Adrenal gland (tissue), 12 donors: ENCODE measurements around the gene NLK. TPM values are rescaled to one million over a fixed set of nuclear protein-coding genes. Genes with fewer than 3 reads are reported as not detected.
"Not testable (repeated sequence)": the region's sequence is repeated elsewhere in the genome, so short reads cannot be mapped to it uniquely, and the experiment has no call there.

Source experiments
- DNase-seq, 7 donors: peaks; one replicate each; pipeline ENCODE4 v3.0.0-alpha.2; 2019 to 2020
- H3K27ac ChIP-seq, 5 donors: fragments of 200-600 bp; sonication (generic) in 4 of 5; 1 replicate in 3 of 5; 2 replicates in 2 of 5; pipeline versions ENCODE4 v1.5.1 to v1.8.0; 2016 to 2020; ENCODE audit warnings: mild to moderate bottlenecking in 1 of 5
- H3K27me3 ChIP-seq: fragments of 200-600 bp; 2 replicates; pipeline ENCODE4 v1.8.0; 2021
- H3K36me3 ChIP-seq, 2 donors: fragments of 200-600 bp; replicated peaks in 1 of 2; 1 replicate in 1 of 2; 2 replicates in 1 of 2; pipeline versions ENCODE4 v1.5.1 to v1.8.0; 2018 to 2022
- H3K4me1 ChIP-seq, 2 donors: fragments of 200-600 bp; replicated peaks in 1 of 2; 1 replicate in 1 of 2; 2 replicates in 1 of 2; pipeline versions ENCODE4 v1.5.1 to v1.8.0; 2018 to 2021
- H3K4me3 ChIP-seq, 4 donors: fragments of 200-600 bp; sonication (generic) in 3 of 4; one replicate each; pipeline ENCODE4 v1.5.1; 2016 to 2018
- H3K9me3 ChIP-seq, 3 donors: fragments of 200-600 bp; sonication (generic) in 1 of 3; replicated peaks in 1 of 3; 1 replicate in 2 of 3; 2 replicates in 1 of 3; pipeline versions ENCODE4 v1.5.1 to v1.8.0; 2016 to 2021
- CTCF ChIP-seq, 6 experiments: fragments of 450-650 bp in 4 of 6; fragments of 200-600 bp in 2 of 6; sonication (generic) in 1 of 6; IDR thresholded peaks; 1 replicate in 5 of 6; 2 replicates in 1 of 6; pipeline versions ENCODE4 v1.5.1 to v1.8.0; 2016 to 2021; ENCODE audit warnings: antibody characterized with exemption in 6 of 6, mild to moderate bottlenecking in 2 of 6, moderate library complexity in 1 of 6
- POLR2A ChIP-seq, 2 donors: fragments of 450-650 bp; IDR thresholded peaks; one replicate each; pipeline ENCODE4 v1.6.1; 2017; ENCODE audit warnings: antibody characterized with exemption in 2 of 2, mild to moderate bottlenecking in 2 of 2, moderate library complexity in 1 of 2
- WGBS, 4 donors: extraction: QIAGEN DNeasy Blood & Tissue Kit in 2 of 4; methylation state at CpG; one replicate each; pipeline versions ENCODE4 v1.1.5 to v1.1.7; 2013 to 2017; 5-methylcytosine and 5-hydroxymethylcytosine counted together
- intact Hi-C, 2 donors: fragments of 100-400 bp; cut with DNase I; formaldehyde crosslinking; loops; one replicate each; pipeline versions ENCODE4 v1.14.1 to v1.15.0; 2022 to 2023
- polyA plus RNA-seq, 3 donors: library from polyadenylated mRNA; stranded (reverse); fragments of 200-250 nt in 2 of 3; fragments of 350-450 nt in 1 of 3; fragmentation: Illumina TruSeq in 1 of 3; extraction: RNeasy Lipid Tissue Mini Kit (QIAGEN cat#74804) in 1 of 3; gene quantifications; one replicate each; pipeline ENCODE4 v1.2.3, GENCODE V29; 2013 to 2014
- total RNA-seq, 9 donors: library from RNA; depleted of rRNA in 4 of 9; stranded (reverse); fragments of >200 nt in 4 of 9; fragments of 120-200 nt in 1 of 9; fragmentation: NEBNext Ultra II Directional in 1 of 9; extraction: Animal tissue kit (Norgen Biotek cat#: 25700) in 1 of 9; gene quantifications; one replicate each; pipeline versions ENCODE4 v1.1.0 to v1.2.4, GENCODE V29; 2013 to 2023
- donor health status: healthy with polysubstance abuse.
- donor health status: Bipolar disorder and iron deficiency.
- donor health status: DM: yes; HTN: yes; CAD: no.
- donor health status: DM: no; HTN: no; CAD: no.
- donor health status: DM: no; HTN: no; CAD: no.
- donor health status: DM: yes; HTN: yes; CAD: no.

NLK gene
- total and polyA plus RNA-seq, 12 donors: 34.7 to 86.1 (median 56.4) TPM

DNA sequence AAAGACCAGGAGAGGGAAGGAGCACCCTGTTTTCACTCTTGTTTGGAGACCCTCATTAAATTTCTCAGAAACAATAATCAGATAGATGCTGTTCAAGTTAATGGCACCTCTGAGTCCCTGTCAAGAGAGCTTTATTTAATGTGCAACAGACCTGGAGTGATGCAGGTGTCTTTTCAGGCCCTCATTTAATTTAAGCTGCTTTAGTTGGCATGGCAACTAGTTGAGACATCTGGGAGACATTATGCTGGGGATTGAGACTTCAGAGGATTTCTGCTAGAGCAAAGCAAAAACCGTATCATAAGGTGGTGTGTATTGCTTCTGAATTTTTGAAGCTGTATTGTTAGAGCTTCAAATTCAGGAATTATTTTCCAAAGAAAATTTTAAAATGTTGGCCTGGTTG lies 108.5 kb downstream of the NLK start:
- 83 to 100% (median 95%) methylated on average over 1 of the region's 1 CpG for WGBS, 4 donors
- TF ChIP-seq CTCF (IDR thresholded peaks at IDR 0.05) (no peak), POLR2A (IDR thresholded peaks at IDR 0.05) (no peak)

GRCh38 chr17:28154214-28154613 lies 111.7 kb downstream of the NLK start:
- Histone ChIP-seq H3K9me3 (no peaks in the 10 kb centered on the region), H3K4me1 (peaks cover 6 to 7% of the 10 kb centered on the region in 2 donors), H3K4me3 (no peak overlapping the region), H3K27me3 (no peaks in the 10 kb centered on the region), H3K27ac (no peak overlapping the region), H3K36me3 (no peaks in the 10 kb centered on the region)
- intact Hi-C loops: no loop called here
- no peak for DNase-seq
- WGBS, 4 donors: 90 to 96% (median 92%) methylated on average over 2 of the region's 2 CpGs
- TF ChIP-seq CTCF (IDR thresholded peaks at IDR 0.05) (no peak), POLR2A (IDR thresholded peaks at IDR 0.05) (no peak)

More for the DNA sequence above, 108.5 kb downstream of the NLK start:
- Histone ChIP-seq H3K4me1 (peaks cover 16 to 20% of the 10 kb centered on the region in 2 donors), H3K27ac (no peak overlapping the region), H3K4me3 (no peak overlapping the region), H3K27me3 (no peaks in the 10 kb centered on the region), H3K36me3 (no peaks in the 10 kb centered on the region), H3K9me3 (no peaks in the 10 kb centered on the region)
- no peak for DNase-seq
- intact Hi-C loops: no loop called here

GRCh38 chr17:28155405-28155804 lies 112.9 kb downstream of the NLK start:
- H3K4me3 ChIP-seq, H3K36me3 ChIP-seq, H3K27me3 ChIP-seq, H3K4me1 ChIP-seq, DNase-seq, intact Hi-C loops, H3K27ac ChIP-seq, H3K9me3 ChIP-seq: not testable (repeated sequence)
- WGBS, 4 donors: 94 to 99% (median 96%) methylated on average over 4 of the region's 4 CpGs

DNA sequence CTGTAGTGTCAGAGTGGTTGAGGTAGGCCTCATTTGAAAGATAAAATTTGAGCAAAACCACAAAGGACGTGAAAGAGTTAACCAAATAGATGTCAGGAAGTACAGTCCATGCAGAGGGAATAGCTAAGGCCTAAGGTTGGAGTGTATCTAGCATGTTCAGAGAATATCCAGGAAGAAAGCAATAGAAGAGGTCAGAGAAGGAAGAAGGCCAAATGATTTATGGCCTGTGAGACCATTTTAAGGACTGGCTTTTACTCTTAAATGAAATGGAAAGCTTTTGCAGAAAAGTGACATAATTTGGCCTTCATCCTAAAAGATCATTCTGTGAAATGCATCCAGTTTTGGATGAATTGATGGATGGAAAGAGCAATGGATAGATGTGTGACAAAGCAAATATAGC lies 116.5 kb downstream of the NLK start:
- no peak for TF ChIP-seq CTCF (IDR thresholded peaks at IDR 0.05)
- no peak for TF ChIP-seq POLR2A (IDR thresholded peaks at IDR 0.05)
- no peaks in the 10 kb centered on the region for H3K36me3 ChIP-seq
- intact Hi-C loops: no loop called here
- no peak overlapping the region for H3K4me3 ChIP-seq
- no peaks in the 10 kb centered on the region for H3K27me3 ChIP-seq
- H3K4me1 ChIP-seq: peaks cover 6 to 7% of the 10 kb centered on the region in 2 donors
- DNase-seq: no peak
- H3K9me3 ChIP-seq: no peaks in the 10 kb centered on the region
- WGBS, 4 donors: 68 to 88% (median 77%) methylated on average over 1 of the region's 1 CpG
- H3K27ac ChIP-seq: no peak overlapping the region

DNA sequence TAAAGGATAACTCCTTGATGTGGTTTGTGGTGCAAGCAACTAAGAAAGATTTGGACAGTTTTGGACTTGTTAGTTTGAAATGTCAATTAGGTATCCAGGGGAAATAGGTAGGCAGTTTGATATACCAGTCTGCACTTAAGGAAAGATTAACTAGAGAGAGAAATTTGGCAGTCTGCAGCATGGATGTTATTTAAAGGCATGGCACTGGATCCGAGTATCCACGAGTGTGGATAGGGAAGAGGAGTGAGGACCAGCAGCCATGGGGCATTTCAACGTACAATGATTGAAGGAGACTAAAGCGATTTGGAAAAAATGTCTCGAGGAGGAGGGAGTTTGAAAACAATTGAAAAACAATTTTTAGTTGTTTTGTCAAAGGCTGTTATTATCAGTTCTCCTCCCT lies 117.4 kb downstream of the NLK start:
- no peaks in the 10 kb centered on the region for H3K36me3 ChIP-seq
- 91 to 98% (median 94%) methylated on average over 5 of the region's 5 CpGs for WGBS, 4 donors
- no peak for DNase-seq
- intact Hi-C loops: no loop called here
- H3K27me3 ChIP-seq: no peaks in the 10 kb centered on the region
- TF ChIP-seq CTCF (IDR thresholded peaks at IDR 0.05) (no peak), POLR2A (IDR thresholded peaks at IDR 0.05) (no peak)
- H3K9me3 ChIP-seq: no peaks in the 10 kb centered on the region
- H3K4me3 ChIP-seq: no peak overlapping the region
- no peak overlapping the region for H3K27ac ChIP-seq
- peaks cover 6 to 7% of the 10 kb centered on the region in 2 donors for H3K4me1 ChIP-seq
